DOHH2 (cell line): ENCODE data around the gene GATAD1.

Experiments used
- EZH2phosphoT487 ChIP-seq: fragments of 200-600 bp; sonication (generic); IDR thresholded peaks from 2 replicates; pipeline ENCODE4 v1.6.1; 2017; ENCODE audit warnings: borderline replicate concordance, mild to moderate bottlenecking, antibody characterized with exemption, low read length, moderate library complexity, mixed read lengths
- TF ChIP-seq, protein P1 (sequence below): fragments of 200-600 bp; sonication (generic); IDR thresholded peaks from one replicate; pipeline ENCODE4 v1.5.1; 2014; ENCODE audit warnings: antibody characterized with exemption, mild to moderate bottlenecking, low read depth, low read length; ENCODE audit not compliant: poor library complexity, severe bottlenecking

- TF ChIP-seq, protein P1, sequence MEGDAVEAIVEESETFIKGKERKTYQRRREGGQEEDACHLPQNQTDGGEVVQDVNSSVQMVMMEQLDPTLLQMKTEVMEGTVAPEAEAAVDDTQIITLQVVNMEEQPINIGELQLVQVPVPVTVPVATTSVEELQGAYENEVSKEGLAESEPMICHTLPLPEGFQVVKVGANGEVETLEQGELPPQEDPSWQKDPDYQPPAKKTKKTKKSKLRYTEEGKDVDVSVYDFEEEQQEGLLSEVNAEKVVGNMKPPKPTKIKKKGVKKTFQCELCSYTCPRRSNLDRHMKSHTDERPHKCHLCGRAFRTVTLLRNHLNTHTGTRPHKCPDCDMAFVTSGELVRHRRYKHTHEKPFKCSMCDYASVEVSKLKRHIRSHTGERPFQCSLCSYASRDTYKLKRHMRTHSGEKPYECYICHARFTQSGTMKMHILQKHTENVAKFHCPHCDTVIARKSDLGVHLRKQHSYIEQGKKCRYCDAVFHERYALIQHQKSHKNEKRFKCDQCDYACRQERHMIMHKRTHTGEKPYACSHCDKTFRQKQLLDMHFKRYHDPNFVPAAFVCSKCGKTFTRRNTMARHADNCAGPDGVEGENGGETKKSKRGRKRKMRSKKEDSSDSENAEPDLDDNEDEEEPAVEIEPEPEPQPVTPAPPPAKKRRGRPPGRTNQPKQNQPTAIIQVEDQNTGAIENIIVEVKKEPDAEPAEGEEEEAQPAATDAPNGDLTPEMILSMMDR = no peak
- TF ChIP-seq EZH2phosphoT487 = no peak
Measured at GRCh38 chr7:92413550-92413949, 33.7 kb upstream of the GATAD1 start.
